ENCODE measurements around the gene ESRRA.

Gene ESRRA

GRCh38 chr11:64352099-64352994, 47.0 kb downstream of the ESRRA start:
- no peak for FAIRE-seq

DNA sequence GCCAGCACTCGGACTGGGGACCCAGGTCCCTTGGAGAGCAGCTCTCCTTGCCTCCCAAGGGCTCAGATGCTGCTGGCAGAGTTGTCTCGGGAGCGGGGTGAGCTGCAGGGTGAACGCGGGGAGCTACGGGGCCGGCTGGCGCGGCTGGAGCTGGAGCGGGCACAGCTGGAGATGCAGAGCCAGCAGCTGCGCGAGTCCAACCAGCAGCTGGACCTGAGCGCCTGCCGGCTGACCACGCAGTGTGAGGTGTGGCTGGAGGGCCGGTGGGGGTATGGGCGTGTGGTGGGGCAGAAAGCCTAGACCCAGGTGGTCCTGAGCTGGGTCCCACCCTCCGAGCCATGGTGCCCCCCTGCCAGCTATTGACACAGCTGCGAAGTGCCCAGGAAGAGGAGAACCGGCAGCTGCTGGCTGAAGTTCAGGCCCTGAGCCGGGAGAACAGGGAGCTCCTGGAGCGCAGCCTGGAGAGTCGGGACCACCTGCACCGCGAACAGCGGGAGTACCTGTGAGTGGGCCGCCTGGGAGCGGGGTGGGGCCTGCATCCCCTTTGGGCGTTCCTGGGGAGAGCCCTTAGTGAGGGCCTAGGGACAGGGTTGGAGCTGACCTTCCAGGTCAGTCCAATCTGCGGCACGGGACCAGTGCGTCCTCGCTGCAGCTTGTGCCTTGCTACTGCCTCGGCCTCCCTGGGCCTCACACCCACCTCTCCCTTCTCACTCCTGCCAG, 47.8 kb downstream of the ESRRA start:
- no peak for FAIRE-seq

- no peak for FAIRE-seq
Observed at GRCh38 chr11:64353715-64354506, 48.6 kb downstream of the ESRRA start.

- FAIRE-seq, result no peak
Observed at GRCh38 chr11:64355078-64355940, 50.0 kb downstream of the ESRRA start.

DNA sequence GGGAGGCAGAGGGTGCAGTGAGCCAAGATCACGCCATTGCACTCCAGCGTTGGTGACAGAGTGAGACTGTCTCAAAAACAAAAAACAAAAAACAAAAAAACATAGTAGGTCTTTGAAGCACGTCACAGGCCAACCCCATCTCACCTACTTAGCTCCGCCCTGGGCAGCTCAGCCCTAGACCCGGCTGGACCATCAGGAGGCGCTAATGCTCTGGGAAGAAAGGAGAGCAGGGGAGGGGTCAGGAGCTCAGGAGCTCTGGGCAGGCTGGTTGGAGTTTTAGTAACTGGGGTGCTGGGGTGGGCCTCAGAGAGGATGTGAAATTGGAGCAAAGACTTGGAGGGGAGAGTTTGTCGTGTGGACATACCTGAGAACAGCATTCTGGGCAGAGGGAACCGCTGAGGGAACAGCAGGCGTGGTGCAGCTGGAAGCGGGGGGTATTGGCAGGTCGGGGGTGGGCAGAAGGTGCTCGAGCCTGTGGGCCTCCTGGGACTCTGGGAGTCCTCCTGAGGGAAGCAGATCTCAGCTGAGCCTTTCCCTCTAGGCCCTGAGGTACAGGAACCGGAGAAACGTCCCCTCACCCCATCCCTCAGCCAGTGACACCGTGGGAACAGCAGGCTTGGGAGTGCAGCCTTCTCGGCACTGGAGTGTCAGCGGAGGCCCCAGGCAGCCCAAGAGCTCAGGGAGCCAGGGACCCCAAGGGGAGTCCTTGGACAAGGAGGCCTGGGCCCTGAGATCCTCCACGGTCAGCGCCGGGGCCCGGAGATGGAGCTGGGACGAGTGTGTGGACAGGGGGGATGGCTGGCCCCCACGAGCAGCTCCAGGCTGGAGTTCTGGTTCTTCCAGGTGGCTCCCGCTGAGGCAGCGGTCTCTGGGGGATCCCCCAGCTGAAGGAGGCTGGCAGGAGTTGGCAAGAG, 51.4 kb downstream of the ESRRA start:
- FAIRE-seq, result peak; percentile 25

GRCh38 chr11:64357446-64357845, 52.1 kb downstream of the ESRRA start:
- FAIRE-seq, result no peak

DNA sequence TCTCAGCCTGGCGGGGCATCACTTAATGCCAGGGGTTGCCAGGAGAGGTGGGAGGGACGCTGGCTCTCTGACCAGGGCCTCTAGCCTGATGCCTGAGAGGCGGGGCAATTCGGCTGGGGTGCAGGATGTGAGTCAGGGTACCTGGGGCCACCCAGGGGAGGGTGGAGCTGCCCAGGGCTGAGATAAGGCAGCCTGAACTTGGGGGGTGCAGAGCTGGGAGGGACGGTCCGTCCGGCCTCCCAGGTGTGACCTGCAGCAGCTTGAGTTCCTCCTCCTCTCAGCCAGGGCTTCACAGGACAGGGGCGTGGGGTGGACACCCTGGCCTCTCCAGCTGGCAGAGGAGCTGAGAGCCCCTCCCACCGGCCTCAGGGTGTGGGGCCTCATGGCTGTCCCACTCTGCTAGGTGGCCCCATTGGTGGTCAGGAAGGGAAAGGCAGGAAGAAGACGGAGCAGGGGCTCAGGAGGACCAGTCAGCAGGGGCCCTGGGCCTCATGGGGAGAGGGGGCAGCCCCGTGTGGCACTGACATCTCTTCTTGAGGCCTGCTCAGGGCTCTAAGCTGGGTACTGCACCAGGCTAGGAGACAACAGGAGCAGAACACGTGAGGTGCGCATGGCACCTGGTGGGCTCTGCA, 52.7 kb downstream of the ESRRA start:
- FAIRE-seq, result no peak

DNA sequence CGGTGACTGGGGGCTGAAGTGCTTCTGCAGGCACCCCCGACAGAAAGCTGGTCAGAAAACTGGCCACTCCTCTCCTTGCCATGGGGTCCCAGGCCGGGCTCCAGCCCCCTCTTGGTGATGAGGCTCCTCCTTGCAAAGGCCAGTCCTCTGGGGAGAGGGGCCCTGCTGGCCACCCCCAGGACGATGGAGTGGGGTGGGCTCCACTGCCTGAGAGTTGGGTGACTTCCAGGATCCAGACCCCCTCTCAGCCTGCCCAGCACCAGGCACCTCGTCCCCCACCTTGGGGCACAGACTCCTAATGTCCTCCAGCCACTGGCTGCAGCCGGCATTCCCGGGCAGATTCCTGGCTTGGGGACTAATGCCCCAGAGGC, 53.2 kb downstream of the ESRRA start:
- no peak for FAIRE-seq

DNA sequence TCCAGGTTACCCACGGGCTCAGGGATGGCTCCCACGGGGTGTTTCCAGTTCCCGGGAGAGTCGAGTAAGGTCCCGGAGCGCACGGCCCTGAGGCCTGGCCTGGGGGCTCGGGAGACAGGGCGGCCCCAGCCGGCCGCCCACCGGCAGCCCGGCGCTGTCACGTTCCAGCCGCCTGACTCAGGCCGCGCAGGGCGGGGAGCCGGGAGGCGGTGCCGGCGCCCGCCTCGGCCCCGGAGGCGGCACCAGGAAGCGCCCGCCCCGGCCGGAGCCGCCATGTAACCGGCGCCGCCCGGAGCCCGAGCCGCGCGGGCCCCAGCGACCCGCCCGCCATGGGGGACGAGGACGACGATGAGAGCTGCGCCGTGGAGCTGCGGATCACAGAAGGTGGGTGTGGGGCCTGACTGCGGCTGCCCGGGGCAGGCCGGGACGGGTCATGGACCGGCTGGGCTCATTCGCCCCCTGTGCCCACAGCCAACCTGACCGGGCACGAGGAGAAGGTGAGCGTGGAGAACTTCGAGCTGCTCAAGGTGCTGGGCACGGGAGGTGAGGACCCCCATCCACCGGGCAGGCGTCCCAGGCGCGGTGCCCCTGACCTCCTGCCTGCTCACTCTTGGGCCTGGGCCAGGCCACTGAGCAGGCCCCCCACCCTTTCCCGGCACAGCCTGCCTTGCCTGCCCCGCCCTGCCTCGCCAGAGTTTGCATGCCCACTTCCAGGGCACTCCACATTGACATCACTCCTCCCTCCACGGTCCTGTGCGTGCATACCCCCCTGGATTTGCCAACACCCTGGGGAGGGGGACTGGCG, 53.8 kb downstream of the ESRRA start, which contains the start of gene RPS6KA4:
Gene RPS6KA4 (plus strand): TSS at position 256 of the 805 bp plus-strand sequence. CDS start 74 bp downstream, at position 330.
- no peak for FAIRE-seq

GRCh38 chr11:64359712-64360445, 54.6 kb downstream of the ESRRA start:
- FAIRE-seq, result no peak

DNA sequence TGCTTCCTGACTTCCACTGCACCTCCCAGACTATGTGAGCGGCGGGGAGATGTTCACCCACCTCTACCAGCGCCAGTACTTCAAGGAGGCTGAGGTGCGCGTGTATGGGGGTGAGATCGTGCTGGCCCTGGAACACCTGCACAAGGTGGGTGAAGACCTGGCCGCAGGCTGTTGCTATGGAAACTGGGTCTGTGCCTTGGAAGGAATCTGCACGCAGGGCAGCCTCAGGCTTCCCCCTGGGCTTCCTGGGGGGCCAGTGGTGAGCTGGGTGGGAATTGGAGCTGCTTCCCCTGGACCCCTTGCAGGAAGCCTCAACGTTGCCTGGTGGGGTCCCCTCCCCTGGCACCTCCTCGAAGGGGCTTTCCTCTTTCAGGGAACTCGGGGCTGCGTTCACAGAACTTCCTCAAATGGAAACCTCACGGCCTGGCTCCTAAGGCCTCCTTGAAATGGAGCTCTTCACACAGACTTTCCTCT, 55.2 kb downstream of the ESRRA start:
- FAIRE-seq, result no peak

- FAIRE-seq, result no peak
Observed at GRCh38 chr11:64361659-64362058, 56.3 kb downstream of the ESRRA start.

GRCh38 chr11:64362339-64362738, 57.0 kb downstream of the ESRRA start:
- no peak for FAIRE-seq

DNA sequence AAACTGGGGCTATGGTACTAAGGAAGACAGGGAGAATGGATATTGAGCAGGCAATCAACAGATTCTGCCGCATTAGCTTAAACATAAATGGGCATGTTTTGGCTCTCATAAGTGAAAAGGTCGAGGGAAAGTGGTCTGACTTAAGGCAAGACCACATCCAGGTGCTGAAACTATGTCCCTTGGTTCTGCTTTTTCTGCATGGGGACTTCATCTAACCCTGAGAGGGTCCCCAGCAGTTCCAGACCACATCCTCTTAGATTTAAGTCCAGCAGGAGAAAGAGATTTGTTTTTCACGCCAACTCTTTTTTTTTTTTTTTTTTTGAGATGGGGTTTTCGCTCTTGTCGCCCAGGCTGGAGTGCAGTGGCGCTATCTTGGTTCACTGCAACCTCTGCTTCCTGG, 59.1 kb downstream of the ESRRA start:
- no peak for FAIRE-seq

GRCh38 chr11:64364911-64365310, 59.6 kb downstream of the ESRRA start:
- FAIRE-seq, result no peak

All from TTC549 (cell line).